Loucy (cell line): ENCODE measurements around the gene RPUSD2.

ENCODE experiments used
- H2AFZ ChIP-seq: fragments of 200-600 bp; sonication (generic); 2 replicates; pipeline ENCODE4 v1.6.0; 2016; ENCODE audit warnings: antibody characterized with exemption, mild to moderate bottlenecking, low read length, moderate library complexity
- H3F3A ChIP-seq: fragments of 200-600 bp; 2 replicates; pipeline ENCODE4 v1.6.0; 2016; ENCODE audit warnings: antibody characterized with exemption, low read depth, mild to moderate bottlenecking
- H3K27me3 ChIP-seq: fragments of 200-600 bp; sonication (generic); 2 replicates; pipeline ENCODE4 v1.6.1; 2014; ENCODE audit warnings: low read length, mild to moderate bottlenecking; ENCODE audit not compliant: insufficient read depth, poor library complexity, severe bottlenecking
- H3K36me3 ChIP-seq: fragments of 200-600 bp; sonication (generic); 2 replicates; pipeline ENCODE4 v1.6.1; 2016; ENCODE audit warnings: low read length; ENCODE audit not compliant: insufficient read depth
- H3K4me1 ChIP-seq: fragments of 200-600 bp; sonication (generic); 2 replicates; pipeline ENCODE4 v1.5.1; 2014; ENCODE audit warnings: low read length, mild to moderate bottlenecking; ENCODE audit not compliant: insufficient read depth, poor library complexity, severe bottlenecking
- H3K4me2 ChIP-seq: fragments of 200-600 bp; sonication (generic); 2 replicates; pipeline ENCODE4 v1.6.0; 2014; ENCODE audit warnings: antibody characterized with exemption, low read length, low read depth, mild to moderate bottlenecking; ENCODE audit not compliant: poor library complexity, severe bottlenecking
- H3K4me3 ChIP-seq: fragments of 200-600 bp; sonication (generic); 2 replicates; pipeline ENCODE4 v1.5.1; 2014; ENCODE audit warnings: low read length, mild to moderate bottlenecking, mixed read lengths; ENCODE audit not compliant: poor library complexity, severe bottlenecking
- H3K79me2 ChIP-seq: fragments of 200-600 bp; sonication (generic); 2 replicates; pipeline ENCODE4 v1.6.1; 2014; ENCODE audit warnings: low read length; ENCODE audit not compliant: insufficient read depth
- H3K9ac ChIP-seq: fragments of 200-600 bp; sonication (generic); 2 replicates; pipeline ENCODE4 v1.6.0; 2014; ENCODE audit warnings: mild to moderate bottlenecking, low read depth, low read length, moderate library complexity; ENCODE audit not compliant: poor library complexity, severe bottlenecking
- H3K9me2 ChIP-seq: fragments of 200-600 bp; sonication (generic); replicated peaks from 2 replicates; pipeline ENCODE4 v1.6.1; 2016; ENCODE audit warnings: low read depth, low read length, mixed read lengths
- H3K9me3 ChIP-seq: fragments of 200-600 bp; sonication (generic); 2 replicates; pipeline ENCODE4 v1.6.1; 2014; ENCODE audit warnings: mild to moderate bottlenecking, antibody characterized with exemption, low read length, low read depth; ENCODE audit not compliant: insufficient read depth
- H4K20me1 ChIP-seq: fragments of 200-600 bp; sonication (generic); 2 replicates; pipeline ENCODE4 v1.6.0; 2014; ENCODE audit warnings: antibody characterized with exemption, low read length, mild to moderate bottlenecking; ENCODE audit not compliant: insufficient read depth, poor library complexity, severe bottlenecking
- CTCF ChIP-seq: fragments of 200-600 bp; sonication (generic); conservative IDR thresholded peaks from 2 replicates; pipeline ENCODE4 v1.5.1; 2014; ENCODE audit warnings: mild to moderate bottlenecking, antibody characterized with exemption, low read length
- EZH2phosphoT487 ChIP-seq: fragments of 200-600 bp; IDR thresholded peaks from 2 replicates; pipeline ENCODE4 v1.6.1; 2018; ENCODE audit warnings: antibody characterized with exemption, mild to moderate bottlenecking, moderate library complexity, borderline replicate concordance

Gene RPUSD2

DNA sequence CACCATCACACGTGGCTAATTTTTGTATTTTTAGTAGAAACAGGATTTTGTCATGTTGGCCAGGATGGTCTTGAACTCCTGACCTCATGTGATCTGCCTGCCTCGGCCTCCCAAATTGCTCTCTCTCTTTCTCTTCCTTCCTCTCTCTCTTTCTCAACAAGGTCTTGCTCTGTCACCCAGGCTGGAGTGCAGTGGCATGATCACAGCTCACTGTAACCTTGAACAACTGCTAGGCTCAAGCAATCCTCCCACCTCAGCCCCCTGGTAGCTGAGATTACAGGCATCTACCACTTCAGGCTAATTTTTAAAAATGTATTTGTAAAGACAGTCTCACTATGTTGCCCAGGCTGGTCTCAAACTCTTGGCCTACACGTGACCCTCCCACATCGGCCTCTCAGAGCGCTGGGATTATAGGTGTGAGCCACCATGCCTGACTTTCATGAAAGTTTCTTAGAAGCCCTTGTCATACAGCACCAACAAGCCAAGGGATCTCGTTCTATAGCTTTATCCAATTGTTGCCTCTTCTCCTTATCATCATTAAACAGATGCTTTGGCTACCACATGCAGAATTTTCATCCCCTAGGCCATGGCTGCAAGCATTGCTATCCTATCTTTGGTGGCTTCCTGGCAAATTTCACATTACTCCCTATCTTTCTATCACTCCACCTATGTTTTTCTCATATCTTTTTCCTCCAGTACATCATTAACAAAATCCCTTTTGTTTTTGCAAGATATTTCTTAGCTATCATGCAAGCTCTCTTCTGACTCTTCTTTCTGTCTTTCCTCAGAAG, 10.0 kb upstream of the RPUSD2 start:
- H3K4me2 ChIP-seq, result peak overlapping the region; percentile 54
- no peaks in the 10 kb centered on the region for H3K9me3 ChIP-seq
- H3K4me1 ChIP-seq, result peaks cover 33% of the 10 kb centered on the region
- no peak overlapping the region for H2AFZ ChIP-seq
- TF ChIP-seq EZH2phosphoT487, result no peak
- no peak for TF ChIP-seq CTCF
- peaks cover 2% of the 10 kb centered on the region for H4K20me1 ChIP-seq
- no peaks in the 10 kb centered on the region for H3F3A ChIP-seq
- H3K9ac ChIP-seq, result no peak overlapping the region
- no peak overlapping the region for H3K4me3 ChIP-seq
- peaks cover 20% of the 10 kb centered on the region for H3K79me2 ChIP-seq
- H3K36me3 ChIP-seq, result peaks cover 13% of the 10 kb centered on the region; the same call in 1 of the 2 replicates
- H3K27me3 ChIP-seq, result no peaks in the 10 kb centered on the region
- no peaks in the 10 kb centered on the region for H3K9me2 ChIP-seq

DNA sequence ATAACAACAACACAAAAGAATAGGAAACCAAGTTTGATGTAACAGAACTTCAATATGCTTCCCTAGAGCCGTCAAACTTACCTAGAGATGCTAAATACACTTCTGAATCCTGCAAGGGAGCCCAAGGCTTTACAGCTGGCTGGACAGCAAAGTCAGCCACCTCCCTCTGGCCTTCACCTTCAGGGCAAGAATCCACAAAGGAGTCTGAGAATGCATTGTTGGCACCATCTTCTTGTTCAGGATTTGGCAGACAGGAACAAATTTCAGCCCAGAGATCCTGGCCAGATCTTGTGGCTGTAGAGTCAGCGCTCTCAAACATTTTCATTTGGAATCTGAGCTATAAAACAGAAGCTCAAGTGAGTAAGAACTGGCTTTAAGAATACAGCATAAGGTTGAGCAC, 6.4 kb upstream of the RPUSD2 start:
- Histone ChIP-seq H3F3A (no peaks in the 10 kb centered on the region), H3K36me3 (no peaks in the 10 kb centered on the region), H3K4me2 (peak overlapping the region; percentile 41), H2AFZ (no peak overlapping the region), H3K27me3 (no peaks in the 10 kb centered on the region), H3K9ac (no peak overlapping the region), H3K4me3 (no peak overlapping the region), H3K9me2 (no peaks in the 10 kb centered on the region), H4K20me1 (peaks cover 4% of the 10 kb centered on the region), H3K9me3 (no peaks in the 10 kb centered on the region), H3K79me2 (peaks cover 26% of the 10 kb centered on the region), H3K4me1 (peaks cover 34% of the 10 kb centered on the region)
- TF ChIP-seq EZH2phosphoT487 (no peak), CTCF (no peak)

- no peaks in the 10 kb centered on the region for H3F3A ChIP-seq
- H2AFZ ChIP-seq, result no peak overlapping the region
- H4K20me1 ChIP-seq, result peaks cover 4% of the 10 kb centered on the region
- no peaks in the 10 kb centered on the region for H3K27me3 ChIP-seq
- H3K4me3 ChIP-seq, result peak overlapping the region; percentile 91
- peaks cover 26% of the 10 kb centered on the region for H3K79me2 ChIP-seq
- peak overlapping the region; percentile 95 for H3K4me2 ChIP-seq
- no peak for TF ChIP-seq EZH2phosphoT487
- no peak for TF ChIP-seq CTCF
- no peaks in the 10 kb centered on the region for H3K36me3 ChIP-seq
- no peak overlapping the region for H3K9ac ChIP-seq
- H3K4me1 ChIP-seq, result peaks cover 30% of the 10 kb centered on the region
- H3K9me2 ChIP-seq, result no peaks in the 10 kb centered on the region
- no peaks in the 10 kb centered on the region for H3K9me3 ChIP-seq
These were observed 5.7 kb upstream of the RPUSD2 start for GRCh38 chr15:40563426-40563825.
